HG02885 (cell line): ENCODE results near the gene SENP5.
"Not testable (repeated sequence)": the region's sequence is repeated elsewhere in the genome, so short reads cannot be mapped to it uniquely, and the experiment has no call there.

Experiments
- ATAC-seq: cut with Tn5 transposase; IDR thresholded peaks from one replicate; pipeline ENCODE4 v1.9.1; 2021; ENCODE audit warnings: mild to moderate bottlenecking; ENCODE audit not compliant: unreplicated experiment, poor library complexity

SENP5 gene

DNA sequence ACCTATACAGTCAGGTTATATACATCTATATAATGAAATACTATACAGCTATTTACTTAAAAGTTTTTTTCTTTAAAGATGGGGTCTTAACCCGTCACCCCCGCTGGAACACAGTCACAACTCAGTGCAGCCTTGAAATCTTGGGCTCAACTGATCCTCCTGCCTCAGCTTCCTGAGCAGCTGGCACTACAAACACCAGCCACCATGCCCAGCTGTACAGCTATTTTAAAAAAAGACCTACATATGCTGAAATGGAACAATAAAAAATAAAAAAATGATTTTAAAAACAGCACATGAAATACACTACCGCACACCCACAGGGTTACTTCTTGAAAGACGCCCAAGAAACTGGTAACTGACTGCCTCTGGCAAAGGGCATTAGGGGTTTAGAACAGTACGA, 70.9 kb downstream of the SENP5 start:
- no peak for ATAC-seq

DNA sequence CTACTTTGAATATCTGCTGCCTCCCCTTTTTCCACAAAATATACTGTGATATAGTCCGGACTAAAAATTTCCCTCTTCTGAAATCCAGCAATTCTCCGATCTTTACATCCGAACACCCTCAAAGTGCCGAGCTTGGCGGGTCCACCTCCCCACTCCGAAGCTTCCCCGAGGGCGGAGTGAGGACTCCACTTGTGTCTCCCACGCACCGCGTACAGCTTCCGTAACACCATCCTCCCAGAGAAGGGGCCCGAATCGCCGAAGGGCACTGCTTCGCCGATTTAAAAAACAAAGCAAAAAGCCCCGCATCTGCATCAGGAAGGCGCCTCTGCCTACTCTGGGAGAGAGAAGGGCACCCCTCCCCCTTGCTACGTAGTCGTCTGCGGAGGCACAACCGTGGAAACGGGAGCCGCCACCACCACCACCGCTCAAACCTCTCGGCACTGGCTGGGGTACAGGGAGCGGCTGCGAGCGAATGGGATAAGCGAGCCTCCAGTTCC, 74.1 kb downstream of the SENP5 start:
- ATAC-seq, result peak; percentile 30

- ATAC-seq, result peak; percentile 90
These were observed 74.7 kb downstream of the SENP5 start, which contains the start of gene NCBP2 for GRCh38 chr3:196942226-196942914. NCBP2 (minus strand) TSS chr3:196942528; CDS start chr3:196942503, 25 bp downstream.

- ATAC-seq, result peak; percentile 7
These were observed 75.2 kb downstream of the SENP5 start for GRCh38 chr3:196942915-196943277.

- not testable (repeated sequence) for ATAC-seq
These were observed 76.5 kb downstream of the SENP5 start for GRCh38 chr3:196944037-196944790.

- no peak for ATAC-seq
These were observed 79.6 kb downstream of the SENP5 start for GRCh38 chr3:196947136-196947859.

- no peak for ATAC-seq
These were observed 80.2 kb downstream of the SENP5 start for GRCh38 chr3:196947860-196948441.

DNA sequence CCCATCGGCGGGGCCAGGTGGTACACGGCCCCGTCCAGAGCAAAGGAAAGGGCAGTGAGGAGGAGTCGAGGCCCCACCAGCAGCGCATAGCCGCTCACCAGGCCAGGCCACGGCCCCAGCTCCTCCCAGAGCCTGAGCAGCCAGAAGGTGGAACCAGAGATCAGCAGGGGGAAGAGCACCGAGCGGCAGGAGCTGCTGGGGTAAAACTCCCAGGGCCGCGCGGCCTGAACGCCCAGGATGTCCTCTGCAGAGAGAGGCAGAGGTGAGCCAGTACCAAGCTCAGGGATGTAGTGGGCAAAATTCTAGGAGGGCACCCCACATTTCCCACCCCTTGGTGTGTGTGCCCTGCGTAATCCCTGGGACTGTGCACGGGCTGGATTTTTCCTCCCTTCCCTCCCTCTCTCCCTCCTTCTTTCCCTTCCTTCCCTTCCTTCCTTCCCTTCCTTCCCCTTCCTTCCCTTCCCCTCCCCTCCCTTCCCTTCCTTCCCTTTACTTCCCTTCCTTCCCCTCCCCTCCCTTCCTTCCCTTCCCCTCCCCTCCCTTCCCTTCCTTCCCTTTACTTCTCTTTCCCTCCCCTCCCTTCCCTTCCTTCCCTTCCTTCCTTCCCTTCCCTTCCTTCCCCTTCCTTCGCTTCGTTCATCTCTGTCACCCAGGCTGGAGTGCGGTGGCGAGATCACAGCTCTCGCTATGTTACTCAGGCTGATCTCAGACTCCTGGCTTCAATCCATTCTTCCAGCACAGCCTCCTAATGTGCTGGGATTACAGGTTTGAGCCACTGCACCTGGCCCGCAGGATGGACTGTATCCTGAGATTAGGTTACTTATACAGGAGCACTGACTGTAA, 80.9 kb downstream of the SENP5 start:
- no peak for ATAC-seq

DNA sequence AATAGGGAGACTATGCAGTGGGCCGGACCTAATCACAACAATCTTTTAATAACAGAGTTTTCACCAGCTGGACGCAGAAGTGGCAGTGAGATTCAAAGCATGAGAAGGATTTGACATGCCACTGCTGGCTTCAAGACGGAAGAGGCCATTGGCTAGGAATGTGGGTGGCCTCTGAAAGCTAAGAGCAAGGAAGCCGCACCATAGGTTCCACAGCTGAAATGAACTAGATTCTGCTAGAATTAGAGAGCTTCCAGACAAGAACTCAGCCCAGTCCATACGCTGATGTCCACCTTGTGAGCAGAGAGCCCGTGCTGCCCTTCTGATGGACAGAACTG, 81.5 kb downstream of the SENP5 start:
- ATAC-seq, result no peak

DNA sequence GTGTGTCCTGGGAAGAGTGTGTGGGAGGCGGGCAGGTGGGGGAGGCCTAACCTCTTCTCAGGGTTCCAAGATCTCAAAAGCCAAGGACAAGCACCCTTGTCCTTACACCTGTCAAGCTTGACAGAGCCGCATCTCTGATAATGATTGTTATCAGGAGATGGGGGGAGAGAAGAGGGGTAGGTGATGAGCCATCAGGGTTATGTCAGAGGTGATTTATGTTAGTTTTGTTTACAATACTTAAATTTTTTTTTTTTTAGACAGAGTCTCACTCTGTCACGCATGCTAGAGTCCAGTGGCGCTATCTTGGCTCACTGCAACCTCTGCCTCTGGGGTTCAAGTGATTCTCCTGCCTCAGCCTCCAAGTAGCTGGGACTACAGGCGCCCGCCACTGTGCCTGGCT, 82.0 kb downstream of the SENP5 start:
- ATAC-seq, result no peak

GRCh38 chr3:196951371-196951770, 83.7 kb downstream of the SENP5 start:
- ATAC-seq, result no peak

DNA sequence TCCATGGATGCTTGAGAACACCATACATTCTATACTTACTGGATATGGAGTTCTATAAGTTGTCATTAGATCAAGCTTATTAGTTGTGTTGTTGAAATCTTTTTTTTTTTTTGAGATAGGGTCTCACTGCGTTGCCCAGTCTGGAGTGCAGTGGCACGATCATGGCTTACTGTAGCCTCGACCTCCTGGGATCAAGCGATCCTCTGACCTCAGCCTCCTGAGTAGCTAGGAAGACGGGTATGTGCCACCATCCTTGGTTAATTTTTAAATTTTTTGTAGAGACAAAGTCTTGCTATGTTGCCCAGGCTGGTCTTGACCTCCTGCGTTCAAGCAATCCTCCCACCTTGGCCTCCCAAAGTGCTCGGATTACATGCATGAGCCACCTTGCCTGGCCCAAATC, 87.1 kb downstream of the SENP5 start:
- no peak for ATAC-seq

- no peak for ATAC-seq
These were observed 94.6 kb downstream of the SENP5 start for GRCh38 chr3:196962108-196962929.

GRCh38 chr3:196962930-196963630, 95.4 kb downstream of the SENP5 start:
- ATAC-seq, result no peak

DNA sequence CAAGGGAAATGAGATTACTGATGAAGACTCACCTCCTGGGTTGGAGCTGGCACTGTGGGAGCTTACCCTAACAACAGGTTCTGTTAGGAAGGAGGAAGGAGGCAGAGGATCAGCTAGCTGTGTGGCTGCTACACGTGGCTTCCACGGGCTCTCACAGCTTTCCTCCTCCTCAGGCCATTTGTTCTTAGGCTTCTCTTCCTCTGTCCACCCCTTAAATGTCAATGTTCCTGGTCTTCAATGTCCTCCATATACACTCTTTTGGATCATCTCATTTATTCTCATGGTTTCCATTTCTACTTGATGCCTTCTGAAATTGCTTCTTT, 95.9 kb downstream of the SENP5 start:
- ATAC-seq, result no peak

DNA sequence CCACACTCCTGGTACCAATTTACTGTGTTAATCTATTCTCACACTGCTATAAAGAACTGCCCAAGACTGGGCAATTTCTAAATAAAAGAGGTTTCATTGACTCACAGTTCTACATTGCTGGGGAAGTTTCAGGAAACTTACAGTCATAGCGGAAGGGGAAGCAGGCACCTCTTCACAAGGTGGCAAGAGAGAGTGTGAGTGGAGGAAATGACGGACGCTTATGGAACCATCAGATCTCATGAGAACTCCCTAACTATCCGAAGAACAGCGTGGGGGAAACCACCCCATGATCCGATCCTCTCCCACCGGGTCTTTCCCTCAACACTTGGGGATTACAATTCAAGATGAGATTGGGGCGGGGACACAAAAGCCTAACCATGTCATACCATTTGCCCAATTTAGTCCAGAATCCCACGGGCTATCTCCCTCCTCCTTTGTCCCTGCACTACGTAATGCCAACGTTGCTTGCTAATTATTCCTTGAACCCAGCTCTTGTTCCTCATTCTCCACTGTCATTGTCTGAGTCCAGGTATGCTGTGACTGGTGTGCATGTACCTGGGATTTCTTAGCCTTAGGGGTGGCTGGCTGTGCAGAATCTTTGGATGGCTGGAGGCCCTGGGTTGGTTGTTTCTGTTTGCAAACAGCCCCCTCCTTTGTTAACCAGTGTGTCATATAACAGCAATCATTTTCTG, 97.5 kb downstream of the SENP5 start:
- no peak for ATAC-seq

GRCh38 chr3:196965804-196966173, 98.1 kb downstream of the SENP5 start:
- ATAC-seq, result no peak
